ENCODE measurements around the gene B4GALT1.

The B4GALT1 gene

DNA sequence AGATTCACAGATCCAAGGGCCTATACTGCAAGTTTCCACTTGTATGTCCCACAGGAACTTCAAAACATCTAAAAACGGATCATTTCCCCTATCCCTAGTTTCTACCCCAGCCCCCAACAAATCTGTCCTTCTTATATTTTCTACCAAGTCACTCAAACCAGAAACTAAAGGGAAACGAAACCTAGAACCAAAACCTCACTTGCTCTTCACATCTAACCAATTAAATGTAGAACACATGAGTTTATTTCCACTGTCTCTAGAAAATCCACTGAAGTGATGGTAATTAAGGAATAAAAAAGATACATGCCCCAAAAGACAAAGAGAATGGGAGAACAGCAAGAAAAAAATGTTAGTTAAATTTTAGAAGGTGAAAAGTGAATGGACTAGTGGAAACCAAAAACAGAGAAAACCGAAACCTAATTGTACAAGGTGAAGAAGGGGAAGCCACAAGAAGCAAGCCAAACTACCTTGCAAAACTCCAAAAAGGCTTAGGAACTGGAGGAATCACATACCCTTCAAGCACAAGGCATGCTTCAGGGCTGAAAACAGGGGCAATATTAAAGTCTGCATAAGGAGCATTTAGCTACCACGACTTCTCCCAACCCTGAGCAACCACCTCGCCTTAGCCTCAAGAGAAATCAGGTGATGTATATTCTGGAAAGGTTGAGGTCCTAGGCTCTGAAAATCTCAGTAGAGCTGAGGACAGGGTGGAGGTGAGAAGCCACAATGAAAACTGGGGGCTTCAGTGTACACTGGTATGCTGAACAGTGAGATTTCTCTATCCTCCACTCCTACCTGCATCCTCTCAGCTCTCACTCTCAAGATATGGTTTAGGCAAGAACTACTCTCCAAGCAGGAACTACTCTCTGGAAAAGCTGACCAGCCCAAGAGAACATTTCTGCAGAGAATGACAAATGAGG, 101.7 kb downstream of the B4GALT1 start:
- peak overlapping the region; percentile 35; the same call in 1 of the 2 replicates for H3K4me2 ChIP-seq (ENCODE audit: low read depth, low read length)
- H3F3A ChIP-seq (ENCODE audit: insufficient read depth, low read length) = peaks cover 14% of the 10 kb centered on the region
- H3K9ac ChIP-seq (ENCODE audit: low read length) = no peak overlapping the region
- DNase-seq = peak; percentile 39
- no peaks in the 10 kb centered on the region for H3K9me2 ChIP-seq (replicated peaks; ENCODE audit: insufficient read depth, low read length)
- H3K79me2 ChIP-seq (ENCODE audit: low read length) = peaks cover 10% of the 10 kb centered on the region
- no peaks in the 10 kb centered on the region for H3K27me3 ChIP-seq (replicated peaks; ENCODE audit: insufficient read depth, low read length)
- TF ChIP-seq, protein P1, sequence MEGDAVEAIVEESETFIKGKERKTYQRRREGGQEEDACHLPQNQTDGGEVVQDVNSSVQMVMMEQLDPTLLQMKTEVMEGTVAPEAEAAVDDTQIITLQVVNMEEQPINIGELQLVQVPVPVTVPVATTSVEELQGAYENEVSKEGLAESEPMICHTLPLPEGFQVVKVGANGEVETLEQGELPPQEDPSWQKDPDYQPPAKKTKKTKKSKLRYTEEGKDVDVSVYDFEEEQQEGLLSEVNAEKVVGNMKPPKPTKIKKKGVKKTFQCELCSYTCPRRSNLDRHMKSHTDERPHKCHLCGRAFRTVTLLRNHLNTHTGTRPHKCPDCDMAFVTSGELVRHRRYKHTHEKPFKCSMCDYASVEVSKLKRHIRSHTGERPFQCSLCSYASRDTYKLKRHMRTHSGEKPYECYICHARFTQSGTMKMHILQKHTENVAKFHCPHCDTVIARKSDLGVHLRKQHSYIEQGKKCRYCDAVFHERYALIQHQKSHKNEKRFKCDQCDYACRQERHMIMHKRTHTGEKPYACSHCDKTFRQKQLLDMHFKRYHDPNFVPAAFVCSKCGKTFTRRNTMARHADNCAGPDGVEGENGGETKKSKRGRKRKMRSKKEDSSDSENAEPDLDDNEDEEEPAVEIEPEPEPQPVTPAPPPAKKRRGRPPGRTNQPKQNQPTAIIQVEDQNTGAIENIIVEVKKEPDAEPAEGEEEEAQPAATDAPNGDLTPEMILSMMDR (IDR thresholded peaks at IDR 0.05; ENCODE audit: low read length) = no peak
- TF ChIP-seq EZH2phosphoT487 (IDR thresholded peaks at IDR 0.05; ENCODE audit: low read length) = no peak
- TF ChIP-seq EZH2 (optimal IDR thresholded peaks at IDR 0.05; ENCODE audit: low read depth, low read length) = no peak
- H3K4me3 ChIP-seq (ENCODE audit: low read length) = no peak overlapping the region
- H4K20me1 ChIP-seq (ENCODE audit: insufficient read depth, low read length) = peaks cover 13% of the 10 kb centered on the region; the same call in 1 of the 2 replicates
- no peaks in the 10 kb centered on the region for H3K9me3 ChIP-seq (replicated peaks; ENCODE audit: insufficient read depth, low read length)
- H3K27ac ChIP-seq (ENCODE audit: low read length) = peak overlapping the region; percentile 50; the same call in 1 of the 2 replicates
- H3K4me1 ChIP-seq (ENCODE audit: low read length) = peaks cover 19% of the 10 kb centered on the region
- H3K36me3 ChIP-seq (replicated peaks; ENCODE audit: insufficient read depth, low read length) = peaks cover 14% of the 10 kb centered on the region
- no peak overlapping the region for H2AFZ ChIP-seq (ENCODE audit: low read length)
